NCI-H510A (cell line): ENCODE data around the gene FMNL2.
"Not testable (repeated sequence)": the region's sequence is repeated elsewhere in the genome, so short reads cannot be mapped to it uniquely, and the experiment has no call there.

Source experiments
- DNase-seq: peaks from one replicate; lab custom pipeline; 2025; lab: John Stamatoyannopoulos, UW

FMNL2 gene

DNA sequence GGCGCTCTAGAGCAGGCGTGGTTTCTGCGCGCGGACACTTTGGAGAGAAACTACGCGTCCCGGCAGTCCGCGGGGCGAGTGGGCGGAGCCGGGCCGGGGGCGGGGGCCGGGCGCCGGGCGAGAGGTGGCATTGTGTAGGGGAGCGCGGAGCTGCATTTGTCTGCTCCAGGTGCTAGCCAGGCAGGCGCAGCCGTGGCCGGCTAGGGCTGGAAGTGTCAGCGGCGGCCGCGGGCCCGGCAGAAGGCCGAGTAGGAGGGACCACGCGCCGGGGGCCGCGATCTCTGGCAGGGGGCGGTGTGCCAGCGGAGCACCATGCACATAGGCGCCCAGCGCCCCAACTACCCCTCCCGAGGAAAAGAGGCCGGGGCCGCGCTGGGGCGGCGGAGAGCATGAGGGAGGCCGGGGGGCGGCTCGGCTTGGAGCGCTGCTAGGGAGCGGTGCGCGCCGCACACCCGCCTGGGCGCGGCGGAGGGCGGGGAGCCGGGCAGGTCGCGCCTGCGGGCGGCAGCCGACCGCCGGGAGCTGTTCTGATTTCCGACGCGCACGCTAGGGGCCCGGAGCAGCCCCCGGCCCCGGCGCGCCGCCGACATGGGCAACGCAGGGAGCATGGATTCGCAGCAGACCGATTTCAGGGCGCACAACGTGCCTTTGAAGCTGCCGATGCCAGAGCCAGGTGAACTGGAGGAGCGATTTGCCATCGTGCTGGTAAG, at the start of gene FMNL2:
TSS of gene FMNL2 (plus strand) at position 159 of the 710 bp plus-strand sequence.
- DNase-seq, result peak; percentile 70

DNA sequence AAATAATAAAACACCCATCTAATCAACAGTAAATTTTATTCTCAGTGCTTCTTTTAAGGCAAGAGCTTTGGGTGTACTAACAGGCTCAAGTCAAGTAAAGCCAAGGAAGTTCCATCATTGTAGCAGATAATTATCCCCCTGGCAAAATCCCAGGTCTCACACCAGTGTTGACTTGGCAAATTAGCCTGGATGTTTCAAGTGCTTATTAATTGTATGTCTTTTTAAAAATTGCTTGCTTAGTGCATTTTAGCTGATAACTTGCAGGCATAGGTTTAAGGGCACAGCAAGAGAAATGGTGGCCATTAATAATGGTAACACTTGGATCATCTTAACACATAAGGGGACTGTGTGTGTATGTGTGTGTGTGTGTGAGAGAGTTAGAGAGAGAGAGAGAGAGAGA, 42.0 kb upstream of the FMNL2 start:
- DNase-seq, result no peak

DNA sequence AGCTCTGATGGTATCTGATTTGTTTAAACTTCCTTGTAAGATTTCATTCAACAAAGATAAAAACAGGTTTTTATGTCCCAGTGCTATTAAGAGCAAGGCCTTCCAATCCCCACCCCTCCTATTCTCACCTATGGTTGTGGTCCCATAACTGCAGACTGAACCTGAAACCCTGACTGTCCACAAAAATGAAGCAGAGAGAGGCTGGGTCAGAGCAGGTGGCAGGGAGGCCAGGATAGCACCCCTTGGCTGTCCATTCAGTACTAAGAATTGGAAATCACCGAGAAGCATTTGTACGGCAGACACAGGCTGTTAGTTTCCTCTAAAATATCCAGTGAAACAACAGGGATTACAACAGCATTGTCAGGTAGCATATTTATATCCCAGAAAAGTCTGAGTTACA, 37.3 kb upstream of the FMNL2 start:
- no peak for DNase-seq

DNA sequence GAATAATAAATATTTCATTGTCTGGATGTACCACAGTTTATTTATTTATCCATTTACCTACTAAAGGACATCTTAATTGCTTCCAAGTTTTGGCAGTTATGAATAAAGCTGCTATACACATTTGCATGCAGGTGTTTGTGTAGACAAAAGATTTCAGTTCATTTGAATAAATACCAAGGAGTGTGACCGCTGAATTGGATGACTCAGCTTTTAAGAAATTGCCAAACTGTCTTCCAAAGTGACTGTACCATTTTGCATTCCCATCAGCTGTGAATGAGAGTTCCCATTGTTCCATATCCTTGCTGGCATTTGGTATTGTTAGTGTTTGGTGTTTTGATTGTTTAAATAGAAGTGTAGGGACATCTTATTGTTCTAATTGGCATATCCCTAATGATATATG, 36.2 kb upstream of the FMNL2 start:
- DNase-seq, result no peak

DNA sequence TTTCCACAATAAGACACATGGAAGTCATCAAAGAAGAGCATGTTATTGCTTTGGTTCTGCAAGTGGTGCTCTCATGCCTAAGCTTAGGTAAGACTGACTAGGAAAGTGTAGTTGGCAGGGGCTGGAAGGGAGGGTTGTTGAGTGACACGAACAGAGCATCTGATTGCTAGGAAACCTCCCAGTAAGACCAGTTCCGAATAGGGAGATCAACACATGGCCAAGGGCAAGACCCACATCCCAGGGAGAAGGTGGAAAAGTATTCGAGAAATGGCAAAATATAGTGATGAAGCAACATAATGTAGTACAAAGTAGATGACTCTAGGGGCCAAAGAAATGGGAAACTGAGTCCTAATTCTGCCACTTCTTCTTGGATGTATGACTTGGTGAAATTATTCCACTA, 33.8 kb upstream of the FMNL2 start:
- DNase-seq, result no peak

DNA sequence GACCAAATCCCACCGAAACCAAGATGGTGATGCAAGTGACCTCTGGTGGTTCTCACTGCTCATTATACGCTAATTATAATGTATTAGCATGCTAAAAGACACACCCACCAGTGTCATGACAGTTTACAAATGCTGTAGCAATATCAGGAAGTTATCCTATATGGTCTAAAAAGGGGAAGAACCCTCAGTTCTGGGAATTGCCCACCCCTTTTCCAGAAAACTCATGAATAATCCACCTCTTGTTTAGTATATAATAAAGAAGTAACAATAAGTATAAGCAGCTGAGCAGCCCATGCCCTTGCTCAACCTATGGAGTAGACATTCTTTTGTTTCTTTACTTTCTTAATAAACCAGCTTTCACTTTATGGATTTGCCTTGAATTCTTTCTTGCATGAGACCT, 31.0 kb upstream of the FMNL2 start:
- DNase-seq, result no peak

DNA sequence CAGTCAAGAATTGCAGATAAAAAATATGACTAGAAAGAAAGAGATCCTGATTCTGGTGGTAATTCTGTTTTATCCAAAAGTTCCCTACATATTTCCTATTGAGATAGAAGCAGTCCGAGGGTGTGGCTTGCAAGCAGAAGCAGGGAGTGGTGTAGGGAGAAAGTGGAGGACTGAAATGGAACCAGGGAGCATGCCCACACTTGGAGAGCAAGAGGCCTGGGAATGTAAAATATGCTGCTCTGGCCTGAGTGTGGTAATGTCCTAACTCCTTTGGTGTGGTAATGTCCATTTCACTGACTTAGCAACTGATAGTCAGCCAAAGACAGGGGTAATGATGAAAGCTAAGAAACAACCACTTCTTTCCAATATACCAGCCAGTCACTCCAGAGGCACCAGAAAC, 30.1 kb upstream of the FMNL2 start:
- no peak for DNase-seq

DNA sequence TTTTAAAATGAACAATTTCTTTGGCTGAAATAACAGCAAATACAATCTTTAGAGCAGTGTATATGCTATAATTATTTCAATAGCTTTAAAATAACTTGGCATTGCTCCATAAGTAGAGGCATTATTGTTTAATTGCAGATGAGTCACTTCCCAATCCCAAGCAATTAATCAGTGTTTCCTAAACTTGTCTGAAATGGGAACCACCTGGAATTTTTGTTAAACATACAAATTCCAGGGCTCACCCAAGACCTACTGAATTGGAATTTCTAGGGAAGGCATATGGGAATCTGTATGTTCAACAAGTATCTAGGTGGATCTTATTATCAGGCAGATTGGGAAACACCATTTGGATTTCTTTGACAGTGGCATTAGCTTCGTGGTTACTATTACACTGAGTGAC, 27.1 kb upstream of the FMNL2 start:
- DNase-seq, result no peak

DNA sequence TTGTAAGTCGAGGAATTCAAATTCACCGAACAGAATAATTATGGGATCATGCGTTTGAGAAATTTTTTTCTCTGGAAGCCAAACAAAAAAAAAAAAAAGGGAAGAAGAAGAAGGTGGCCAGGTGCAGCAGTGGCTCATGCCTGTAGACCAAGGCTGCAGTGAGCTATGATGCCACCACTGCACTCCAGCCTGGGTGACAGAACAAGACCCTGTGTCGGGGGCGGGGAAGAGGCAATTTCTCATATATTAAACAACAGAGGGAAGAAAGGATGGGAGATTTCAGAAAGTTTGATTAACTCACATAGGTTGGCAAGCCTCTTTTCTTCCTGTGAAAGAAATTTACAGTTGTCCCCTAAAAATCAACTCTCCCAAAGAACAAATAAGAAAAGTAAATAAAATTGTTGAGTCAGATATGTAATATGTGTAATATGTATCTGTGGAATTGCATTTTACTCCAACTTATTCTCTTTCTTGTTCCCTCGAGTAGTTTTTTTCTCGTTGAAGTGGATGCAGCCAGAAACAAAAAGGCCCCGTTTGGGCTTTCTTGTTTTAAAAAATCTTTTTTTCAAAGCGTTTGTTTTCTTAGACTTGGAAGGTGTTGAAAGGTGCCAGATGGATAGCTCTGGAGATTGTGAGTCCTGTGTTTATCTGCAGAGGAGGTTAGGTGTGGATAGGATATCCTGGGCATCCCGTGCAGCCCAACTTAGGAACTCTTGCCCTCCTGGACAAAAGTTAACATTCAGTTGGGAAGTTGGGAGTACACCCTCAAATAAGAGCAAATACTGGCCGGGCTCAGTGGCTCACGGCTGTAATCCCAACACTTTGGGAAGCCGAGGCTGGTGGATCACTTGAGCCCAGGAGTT, 25.4 kb upstream of the FMNL2 start:
- DNase-seq, result no peak

DNA sequence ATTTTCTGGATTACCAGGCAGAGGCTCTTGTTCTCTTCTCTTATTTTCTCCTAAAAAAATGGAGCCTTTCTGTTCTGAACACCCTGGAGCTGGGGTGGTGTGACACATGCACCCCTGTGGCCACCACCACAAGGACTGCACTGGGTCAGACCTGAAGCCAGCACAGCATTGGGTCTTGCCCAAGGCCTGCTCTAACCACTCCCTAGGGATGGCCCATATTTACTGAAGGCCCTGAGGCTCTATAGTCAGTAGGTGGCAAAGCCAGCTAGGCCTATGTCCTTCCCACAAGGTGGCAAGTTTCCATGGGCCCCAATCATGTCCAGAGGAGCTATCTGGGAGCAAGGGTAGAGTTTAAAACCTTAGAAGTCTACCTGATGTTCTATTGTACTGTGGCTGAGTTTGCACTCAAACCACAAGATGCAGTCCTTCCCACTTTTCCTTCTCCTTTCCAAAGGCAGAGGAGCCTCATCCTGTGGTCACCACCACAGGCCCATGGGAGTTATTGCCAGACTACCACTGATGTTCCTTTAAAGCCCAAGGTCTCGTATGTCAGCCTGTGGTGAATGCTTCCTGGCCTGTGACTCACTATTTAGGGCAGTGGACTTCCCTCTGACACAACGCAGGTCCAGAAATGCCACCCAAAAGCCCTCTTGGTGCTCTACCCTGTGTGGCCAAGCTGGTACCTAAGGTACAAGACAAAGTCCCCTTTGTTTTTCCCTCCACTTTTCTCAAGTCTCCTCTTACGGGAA, 15.0 kb upstream of the FMNL2 start:
- no peak for DNase-seq

DNA sequence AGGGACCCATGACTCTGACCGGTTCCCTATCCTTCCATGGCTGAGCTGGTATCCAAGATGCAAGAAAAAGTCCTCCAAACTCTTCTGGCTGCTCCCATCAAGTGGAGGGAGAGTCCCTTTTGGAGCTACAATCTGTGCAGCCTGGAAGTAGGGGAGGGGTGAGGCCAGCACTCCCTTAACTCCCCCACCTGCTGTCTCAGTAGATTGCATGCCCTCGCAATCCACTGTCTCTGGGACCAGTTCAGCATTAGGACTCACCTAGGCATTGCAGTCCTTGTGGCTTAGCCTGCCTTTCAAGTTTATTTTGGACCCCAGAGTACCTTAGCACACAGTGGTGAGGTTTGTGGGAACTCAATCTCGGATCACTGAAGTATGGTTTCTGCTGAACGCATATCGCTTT, 14.2 kb upstream of the FMNL2 start:
- no peak for DNase-seq

DNA sequence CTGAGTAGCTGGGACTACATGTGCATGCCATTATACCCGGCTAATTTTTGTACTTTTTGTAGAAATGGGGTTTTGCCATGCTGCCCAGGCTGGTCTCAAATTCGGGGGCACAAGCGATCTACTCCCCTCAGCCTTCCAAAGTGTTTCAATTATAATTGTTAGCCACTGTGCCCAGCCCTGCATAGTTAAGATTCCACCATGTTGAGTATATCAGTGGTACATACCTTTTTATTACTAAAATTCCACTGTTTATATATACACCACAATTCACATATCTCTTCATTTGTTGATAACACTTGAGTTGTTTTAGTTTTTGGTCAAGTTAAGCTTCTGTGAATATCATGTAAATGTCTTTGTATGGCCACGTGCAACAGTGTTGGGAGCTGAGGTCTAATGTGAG, 12.8 kb upstream of the FMNL2 start:
- no peak for DNase-seq

DNA sequence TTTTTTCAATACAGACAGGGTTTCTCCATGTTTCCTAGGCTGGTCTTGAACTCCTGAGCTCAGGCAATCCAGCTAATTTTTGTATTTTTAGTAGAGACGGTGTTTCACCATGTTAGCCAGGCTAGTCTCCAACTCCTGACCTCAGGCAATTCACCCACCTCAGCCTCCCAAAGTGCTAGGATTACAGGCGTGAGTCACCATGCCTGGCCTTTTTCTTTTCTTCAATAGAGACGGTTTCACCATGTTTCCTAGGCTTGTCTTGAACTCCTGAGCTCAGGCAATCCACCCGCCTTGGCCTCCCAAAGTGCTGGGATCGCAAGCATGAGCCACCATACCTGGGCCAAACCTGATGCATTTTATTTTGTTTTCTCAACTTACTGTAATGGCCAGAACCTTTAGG, 9.8 kb upstream of the FMNL2 start:
- DNase-seq, result not testable (repeated sequence)

DNA sequence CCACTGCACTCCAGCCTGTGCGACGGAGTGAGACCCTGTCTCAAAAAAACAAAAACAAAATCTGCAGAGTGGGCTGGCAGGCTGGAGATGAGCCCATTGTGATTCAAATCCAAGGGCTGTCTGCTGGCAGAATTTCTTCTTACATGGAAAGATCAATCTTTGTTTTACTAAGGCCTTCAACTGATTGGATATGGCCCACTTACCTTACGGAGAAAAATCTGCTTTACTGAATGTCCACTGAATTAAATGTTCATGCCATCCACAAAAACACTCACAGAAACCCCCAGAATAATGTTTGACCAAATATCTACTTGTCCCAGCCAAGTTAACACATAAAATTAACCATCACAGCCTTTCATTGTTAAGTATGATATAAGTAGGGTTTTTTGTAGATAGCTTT, 8.3 kb upstream of the FMNL2 start:
- DNase-seq, result no peak

DNA sequence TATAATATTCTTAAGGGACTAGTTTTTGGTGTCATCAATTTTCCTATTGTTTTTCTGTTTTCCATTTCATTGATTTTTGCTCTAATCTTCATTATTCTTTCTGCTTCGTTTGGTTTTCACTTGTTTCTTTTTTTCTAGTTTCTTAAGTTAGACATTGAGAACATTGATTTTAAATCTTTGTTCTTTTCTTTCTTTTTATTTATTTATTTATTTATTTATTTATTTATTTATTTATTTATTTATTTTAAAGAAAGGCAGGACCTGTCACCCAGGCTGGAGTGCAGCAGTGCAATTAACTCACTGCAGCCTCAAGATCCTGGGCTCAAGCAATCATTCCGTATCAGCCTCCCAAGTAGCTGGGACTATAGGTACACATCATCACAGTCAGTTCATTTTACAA, 7.0 kb upstream of the FMNL2 start:
- DNase-seq, result no peak

DNA sequence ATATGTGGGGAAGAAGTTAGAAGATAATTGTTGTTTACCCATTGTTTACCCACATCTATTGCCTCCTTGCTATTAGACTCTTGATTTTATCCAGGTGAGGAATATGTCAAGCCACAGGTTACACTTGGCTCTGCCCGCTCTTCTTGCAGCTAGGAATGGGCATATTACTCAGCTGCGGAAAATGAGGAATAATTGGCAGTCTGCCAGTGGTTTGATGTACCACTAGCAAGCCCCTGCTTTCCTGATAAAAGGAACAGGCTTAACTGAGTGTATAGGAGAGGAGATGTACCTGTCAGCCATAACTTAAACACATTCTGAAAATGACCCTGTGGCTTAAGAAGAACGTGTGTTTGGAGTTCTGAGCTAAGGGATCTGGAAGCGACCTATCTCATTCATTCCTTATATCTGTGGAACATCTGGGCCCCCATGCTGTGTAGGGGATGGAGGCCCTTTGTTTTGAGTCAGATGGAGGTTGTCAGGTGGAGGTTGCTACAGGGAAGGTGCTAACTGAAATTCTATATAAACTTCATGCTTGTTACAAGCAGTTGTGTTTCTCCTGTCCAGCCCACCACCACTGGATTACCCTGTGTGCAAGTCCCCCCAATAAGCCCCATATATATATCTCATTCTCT, 4.6 kb upstream of the FMNL2 start:
- DNase-seq, result no peak

DNA sequence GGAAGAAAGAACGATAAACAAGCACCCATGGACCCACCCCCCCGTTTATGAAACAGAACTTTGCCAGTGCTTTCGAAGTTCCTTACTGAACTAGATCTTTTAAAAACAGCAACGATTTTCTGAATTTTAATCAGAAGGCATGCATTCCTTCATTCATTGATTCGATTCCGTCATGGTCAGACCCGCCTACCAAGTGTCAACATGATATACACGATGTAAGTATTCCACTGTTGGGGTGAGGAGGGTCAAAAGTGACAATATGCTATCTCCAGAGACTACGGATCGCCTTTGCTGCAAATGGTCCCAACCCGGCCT, 316 bp upstream of the FMNL2 start:
- DNase-seq, result no peak

DNA sequence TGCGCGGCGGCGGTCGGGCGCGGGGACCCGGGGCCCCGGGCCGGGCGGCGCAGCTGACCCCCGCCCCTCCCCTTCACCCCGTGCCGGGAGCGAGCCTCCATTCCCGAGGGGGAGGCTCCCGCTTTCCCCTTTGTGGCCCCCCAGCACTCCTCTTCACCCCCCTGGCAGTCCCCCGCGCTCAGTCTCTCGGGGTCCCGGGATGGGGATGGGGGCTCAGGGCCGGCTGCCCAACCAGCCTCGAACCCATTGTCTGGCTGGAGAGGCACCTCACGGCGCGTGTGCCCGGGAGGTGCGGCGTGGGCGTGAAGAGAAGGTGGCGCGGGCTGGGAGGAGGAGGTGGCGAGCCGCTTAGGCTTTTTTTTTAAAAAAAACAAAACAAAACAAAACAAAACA, 748 bp downstream of the FMNL2 start:
- no peak for DNase-seq

DNA sequence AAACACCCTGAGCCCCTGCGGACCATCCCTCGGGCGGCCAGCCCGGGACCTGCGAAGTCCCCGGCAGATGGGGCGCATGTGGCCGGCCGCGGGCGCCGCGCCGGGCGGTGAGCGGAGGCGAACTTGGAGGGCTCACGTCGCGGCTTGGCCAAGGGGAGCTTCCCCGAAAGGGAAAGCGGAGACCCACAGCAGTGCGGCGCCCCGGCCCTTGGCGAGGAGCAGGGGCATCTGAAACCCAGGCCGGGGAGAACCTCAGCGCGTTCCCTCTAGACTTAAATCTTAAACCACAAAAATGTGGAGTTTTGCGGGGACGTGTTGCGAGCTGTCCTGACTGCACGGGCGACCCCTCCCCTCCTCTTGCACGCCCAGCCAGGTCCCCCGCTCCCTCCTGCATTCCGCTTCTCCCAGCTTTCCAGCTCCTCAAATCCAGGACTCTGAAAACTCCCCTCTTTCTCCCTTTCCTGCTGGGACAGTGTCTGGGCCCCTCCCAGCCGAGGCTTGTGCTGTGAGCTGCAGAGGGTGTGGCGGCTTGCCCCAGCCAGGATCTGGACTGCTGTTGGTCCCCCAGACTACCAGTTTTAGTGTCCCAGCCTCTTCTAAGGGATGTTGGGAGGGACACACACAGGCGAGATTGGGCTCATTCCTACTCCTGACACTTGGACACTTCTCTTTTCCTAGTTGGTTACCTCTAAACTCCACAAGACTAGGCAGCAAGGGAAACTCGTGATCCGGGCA, 1.3 kb downstream of the FMNL2 start:
- no peak for DNase-seq

DNA sequence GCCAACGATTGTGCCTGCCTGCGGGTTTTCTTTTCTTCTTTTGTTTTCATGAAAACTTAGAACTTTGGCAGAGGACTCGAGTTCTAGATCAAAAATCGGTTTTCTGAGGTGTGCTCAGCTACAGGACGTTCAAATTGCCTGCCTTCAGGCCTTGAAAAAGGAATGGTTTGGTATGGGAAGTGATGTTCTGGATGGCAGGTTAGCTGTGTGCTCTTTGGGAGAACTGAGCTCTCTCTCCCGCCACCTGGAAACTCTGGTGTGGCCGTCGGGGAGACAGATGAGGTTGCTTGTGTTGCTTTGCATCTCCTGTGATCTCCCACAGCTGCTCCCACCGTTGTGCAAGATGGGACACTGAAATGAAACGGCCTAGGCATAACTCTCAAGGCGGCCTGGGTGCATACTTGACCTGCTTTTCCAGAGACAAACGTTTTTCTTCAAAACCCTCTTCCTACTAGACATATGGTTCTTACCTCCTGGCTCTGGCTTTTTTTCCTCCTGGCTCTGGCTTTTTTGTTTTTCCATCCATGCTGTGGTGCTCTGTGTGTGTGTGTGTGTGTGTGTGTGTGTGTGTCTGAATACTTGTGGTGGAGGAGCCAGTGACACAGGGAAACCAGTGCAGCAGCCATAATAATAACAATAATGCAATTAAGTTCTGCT, 2.0 kb downstream of the FMNL2 start:
- no peak for DNase-seq

DNA sequence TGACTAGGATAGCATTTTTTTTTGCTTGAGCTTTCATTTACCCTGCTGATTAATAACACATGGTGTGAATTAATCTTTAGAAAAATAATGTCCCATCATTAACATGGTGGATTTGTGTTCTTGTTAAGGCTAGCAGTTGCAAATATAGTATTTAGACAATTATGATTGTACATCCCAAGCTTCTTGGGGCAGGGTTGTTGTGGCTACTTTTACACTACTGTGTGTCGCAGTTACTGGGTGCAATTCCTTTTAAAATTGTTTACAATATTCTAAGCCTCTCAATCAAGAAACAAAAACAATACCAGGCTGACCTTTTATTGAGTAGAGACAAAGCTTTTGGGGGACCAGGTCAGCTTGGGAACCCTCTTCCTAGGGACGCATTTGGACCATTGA, 2.5 kb downstream of the FMNL2 start:
- no peak for DNase-seq
